ENCODE data around the gene IGSF9B. TPM values are rescaled to one million over a fixed set of nuclear protein-coding genes. Genes with fewer than 3 reads are reported as not detected.

The IGSF9B gene
- total RNA-seq, 2 experiments from 2014 or later = 0.95 to 2.8 TPM

DNA sequence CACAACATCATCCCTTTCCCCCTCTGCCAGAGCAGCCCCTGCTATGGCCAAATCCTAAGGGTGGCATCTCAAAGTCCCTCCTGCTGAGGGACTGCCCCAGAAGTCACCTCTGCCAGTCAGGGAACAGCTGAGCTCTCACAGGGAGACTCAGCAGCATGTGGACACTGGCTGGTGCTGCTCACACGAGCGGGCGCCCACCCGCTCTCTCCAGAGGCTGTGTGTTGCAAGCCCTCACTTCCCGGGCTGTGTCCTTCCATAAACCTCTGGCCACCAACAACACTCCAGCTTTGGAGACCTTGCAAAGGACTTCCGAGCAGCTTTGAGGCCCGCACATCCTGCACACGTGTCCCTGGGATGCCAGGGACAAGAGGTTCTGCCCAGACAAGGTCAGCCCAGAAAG is 2.8 kb downstream of the IGSF9B start:
- TF ChIP-seq, protein P1, sequence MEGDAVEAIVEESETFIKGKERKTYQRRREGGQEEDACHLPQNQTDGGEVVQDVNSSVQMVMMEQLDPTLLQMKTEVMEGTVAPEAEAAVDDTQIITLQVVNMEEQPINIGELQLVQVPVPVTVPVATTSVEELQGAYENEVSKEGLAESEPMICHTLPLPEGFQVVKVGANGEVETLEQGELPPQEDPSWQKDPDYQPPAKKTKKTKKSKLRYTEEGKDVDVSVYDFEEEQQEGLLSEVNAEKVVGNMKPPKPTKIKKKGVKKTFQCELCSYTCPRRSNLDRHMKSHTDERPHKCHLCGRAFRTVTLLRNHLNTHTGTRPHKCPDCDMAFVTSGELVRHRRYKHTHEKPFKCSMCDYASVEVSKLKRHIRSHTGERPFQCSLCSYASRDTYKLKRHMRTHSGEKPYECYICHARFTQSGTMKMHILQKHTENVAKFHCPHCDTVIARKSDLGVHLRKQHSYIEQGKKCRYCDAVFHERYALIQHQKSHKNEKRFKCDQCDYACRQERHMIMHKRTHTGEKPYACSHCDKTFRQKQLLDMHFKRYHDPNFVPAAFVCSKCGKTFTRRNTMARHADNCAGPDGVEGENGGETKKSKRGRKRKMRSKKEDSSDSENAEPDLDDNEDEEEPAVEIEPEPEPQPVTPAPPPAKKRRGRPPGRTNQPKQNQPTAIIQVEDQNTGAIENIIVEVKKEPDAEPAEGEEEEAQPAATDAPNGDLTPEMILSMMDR (conservative IDR thresholded peaks at IDR 0.05; ENCODE audit: low read length) = no peak
- no peak for TF ChIP-seq EZH2phosphoT487 (IDR thresholded peaks at IDR 0.05; ENCODE audit: borderline replicate concordance, low read depth, low read length)
- Histone ChIP-seq H3K4me2 (ENCODE audit: low read length) (no peak overlapping the region), H3K4me1 (ENCODE audit: insufficient read depth, low read length, poor library complexity, severe bottlenecking) (no peaks in the 10 kb centered on the region), H3K79me2 (ENCODE audit: insufficient read depth, low read depth, low read length) (no peaks in the 10 kb centered on the region), H3K36me3 (ENCODE audit: insufficient read depth, low read length) (no peaks in the 10 kb centered on the region), H4K20me1 (ENCODE audit: insufficient read depth, low read length) (no peaks in the 10 kb centered on the region), H3K27ac (ENCODE audit: low read depth, low read length, poor library complexity, severe bottlenecking) (no peak overlapping the region), H3K9me3 (ENCODE audit: low read length) (no peaks in the 10 kb centered on the region), H3K9me2 (ENCODE audit: insufficient read depth, low read length) (no peaks in the 10 kb centered on the region), H3K4me3 (ENCODE audit: low read depth, low read length, poor library complexity, severe bottlenecking) (no peak overlapping the region), H2AFZ (ENCODE audit: low read length) (no peak overlapping the region)
- POLR2A ChIA-PET = no interaction called here
- no TSS peak for BruUV-seq (replicated peaks)
- DNase-seq (ENCODE audit: low spot score) = no peak
- CTCF ChIA-PET (ENCODE audit: unreplicated experiment) = no interaction called here
- intact Hi-C loops (cut with micrococcal nuclease; ENCODE audit: unreplicated experiment) = no loop called here

DNA sequence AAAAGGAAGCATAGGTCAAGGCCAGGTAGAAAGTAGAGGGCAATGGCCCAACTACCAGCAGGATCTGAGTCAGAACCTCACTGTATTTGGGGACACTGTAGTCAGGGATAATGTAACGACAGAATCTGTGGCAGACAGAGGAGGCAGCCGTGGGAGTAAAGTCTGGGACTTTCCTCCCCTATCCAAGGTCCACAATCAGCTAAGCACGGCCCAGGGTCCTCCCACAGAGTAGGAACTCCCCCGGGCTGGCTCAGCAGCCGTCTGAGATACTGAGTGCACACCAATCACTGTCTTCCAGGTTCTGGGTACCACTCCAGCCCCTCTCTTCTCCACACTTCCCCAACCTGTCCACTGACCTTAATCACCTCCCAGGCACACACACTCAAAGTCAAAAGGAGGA is 3.2 kb downstream of the IGSF9B start:
- Histone ChIP-seq H3K4me2 (ENCODE audit: low read length) (no peak overlapping the region), H3K27ac (ENCODE audit: low read depth, low read length, poor library complexity, severe bottlenecking) (no peak overlapping the region), H3K36me3 (ENCODE audit: insufficient read depth, low read length) (no peaks in the 10 kb centered on the region), H4K20me1 (ENCODE audit: insufficient read depth, low read length) (no peaks in the 10 kb centered on the region), H3K4me3 (ENCODE audit: low read depth, low read length, poor library complexity, severe bottlenecking) (no peak overlapping the region), H2AFZ (ENCODE audit: low read length) (no peak overlapping the region), H3K9me3 (ENCODE audit: low read length) (no peaks in the 10 kb centered on the region), H3K4me1 (ENCODE audit: insufficient read depth, low read length, poor library complexity, severe bottlenecking) (no peaks in the 10 kb centered on the region), H3K9me2 (ENCODE audit: insufficient read depth, low read length) (no peaks in the 10 kb centered on the region), H3K79me2 (ENCODE audit: insufficient read depth, low read depth, low read length) (no peaks in the 10 kb centered on the region)
- ChIA-PET POLR2A (no interaction called here), CTCF (ENCODE audit: unreplicated experiment) (no interaction called here)
- intact Hi-C loops (cut with micrococcal nuclease; ENCODE audit: unreplicated experiment) = no loop called here
- no peak for DNase-seq (ENCODE audit: low spot score)
- TF ChIP-seq, protein P1 (conservative IDR thresholded peaks at IDR 0.05; ENCODE audit: low read length) = no peak
- no peak for TF ChIP-seq EZH2phosphoT487 (IDR thresholded peaks at IDR 0.05; ENCODE audit: borderline replicate concordance, low read depth, low read length)
- BruUV-seq (replicated peaks) = no TSS peak

DNA sequence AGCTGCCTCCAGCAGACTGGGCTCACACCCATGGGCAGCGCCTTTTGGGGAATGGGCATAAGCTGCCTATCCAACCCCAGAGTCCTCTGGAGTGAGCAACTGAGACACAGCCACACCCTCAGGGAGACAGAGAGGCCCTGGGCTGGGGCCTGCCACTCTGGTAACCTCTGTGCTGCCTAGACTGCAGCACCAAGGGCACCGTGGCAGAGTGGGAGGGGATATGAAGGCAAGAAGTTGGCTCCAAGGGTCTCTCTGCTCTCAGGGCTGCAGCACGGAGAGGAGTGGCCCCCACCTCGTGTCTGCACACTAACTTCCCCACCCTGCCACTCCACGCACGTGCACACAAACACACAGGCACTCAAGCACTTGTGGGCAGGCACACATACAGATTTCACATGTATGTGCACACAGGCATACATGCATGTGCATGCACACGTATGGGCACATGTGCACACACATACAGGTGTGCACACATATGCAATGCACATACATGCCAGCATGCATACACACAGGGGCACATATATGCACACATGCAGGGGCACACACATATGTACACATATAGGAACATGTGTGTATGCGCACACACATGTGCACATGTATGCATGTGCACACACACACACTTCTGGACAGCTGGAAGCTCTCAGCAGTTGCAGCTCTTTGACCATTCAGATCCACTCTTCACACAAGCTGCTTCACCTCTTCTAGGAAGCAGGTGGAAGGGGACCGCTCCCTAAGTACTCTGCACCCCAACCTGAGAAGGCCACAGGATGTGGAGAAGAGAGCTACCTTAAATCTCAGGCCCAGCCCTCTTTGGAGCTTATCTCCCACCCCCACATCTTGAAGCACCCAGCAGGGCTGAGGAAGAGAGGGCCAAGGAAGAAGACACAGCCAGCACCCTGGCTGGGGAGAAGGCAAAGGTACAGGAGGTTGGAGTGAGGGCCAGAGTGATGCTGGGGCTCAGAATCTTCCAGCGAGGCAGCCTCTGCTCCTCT is 4.3 kb downstream of the IGSF9B start:
- H3K79me2 ChIP-seq (ENCODE audit: insufficient read depth, low read depth, low read length) = no peaks in the 10 kb centered on the region
- H3K36me3 ChIP-seq (ENCODE audit: insufficient read depth, low read length) = no peaks in the 10 kb centered on the region
- TF ChIP-seq EZH2phosphoT487 (IDR thresholded peaks at IDR 0.05; ENCODE audit: borderline replicate concordance, low read depth, low read length) = no peak
- TF ChIP-seq, protein P1 (conservative IDR thresholded peaks at IDR 0.05; ENCODE audit: low read length) = no peak
- no peak overlapping the region for H2AFZ ChIP-seq (ENCODE audit: low read length)
- CTCF ChIA-PET (ENCODE audit: unreplicated experiment) = no interaction called here
- no peak for DNase-seq (ENCODE audit: low spot score)
- no peak overlapping the region for H3K4me2 ChIP-seq (ENCODE audit: low read length)
- no peak overlapping the region for H3K27ac ChIP-seq (ENCODE audit: low read depth, low read length, poor library complexity, severe bottlenecking)
- H3K9me2 ChIP-seq (ENCODE audit: insufficient read depth, low read length) = no peaks in the 10 kb centered on the region
- no TSS peak for BruUV-seq (replicated peaks)
- H4K20me1 ChIP-seq (ENCODE audit: insufficient read depth, low read length) = no peaks in the 10 kb centered on the region
- no peak overlapping the region for H3K4me3 ChIP-seq (ENCODE audit: low read depth, low read length, poor library complexity, severe bottlenecking)
- POLR2A ChIA-PET = no interaction called here
- H3K4me1 ChIP-seq (ENCODE audit: insufficient read depth, low read length, poor library complexity, severe bottlenecking) = no peaks in the 10 kb centered on the region
- intact Hi-C loops (cut with micrococcal nuclease; ENCODE audit: unreplicated experiment) = no loop called here
- H3K9me3 ChIP-seq (ENCODE audit: low read length) = no peaks in the 10 kb centered on the region
